SK-MEL-5 (cell line): ENCODE data around the gene LDOC1. TPM values are rescaled to one million over a fixed set of nuclear protein-coding genes. Genes with fewer than 3 reads are reported as not detected.

Experiments
- total RNA-seq: library from RNA; depleted of rRNA; stranded (reverse); fragments of >200 nt; shearing (Covaris generic); gene quantifications from 2 replicates; pipeline ENCODE4 v1.2.3, GENCODE V29; 2014; rRNA removed

LDOC1 gene
- total RNA-seq, 1 experiment from 2014 or later: 3.4 TPM

Other genes with a start within 250 kb of the LDOC1 start
- not detected in 2 replicates for gene SPANXB1, start 174.5 kb downstream of the LDOC1 start, total RNA-seq
- not detected in 2 replicates for gene SPANXC, start 65.4 kb upstream of the LDOC1 start, total RNA-seq